Epithelial cell of esophagus (primary cell): ENCODE results near the gene TCEANC.
"Not testable (repeated sequence)": the region's sequence is repeated elsewhere in the genome, so short reads cannot be mapped to it uniquely, and the experiment has no call there.

ENCODE experiments used
- DNase-seq: peaks from one replicate; pipeline ENCODE4 v3.0.0; 2010; ENCODE audit warnings: low read depth
- H3K4me3 ChIP-seq: 2 replicates; pipeline ENCODE4 v1.5.1; 2011; ENCODE audit warnings: mild to moderate bottlenecking, low read length, control low read depth
- CTCF ChIP-seq: IDR thresholded peaks from 2 replicates; pipeline ENCODE4 v1.5.1; 2011; ENCODE audit warnings: low read depth, mild to moderate bottlenecking, low read length, control low read depth, inconsistent platforms; ENCODE audit not compliant: insufficient read depth; ENCODE audit errors: missing control alignments

Gene TCEANC

GRCh38 chrX:13647709-13648212 is 5.2 kb upstream of the TCEANC start:
- TF ChIP-seq CTCF: no peak
- peak; percentile 36 for DNase-seq
- H3K4me3 ChIP-seq: no peak overlapping the region

GRCh38 chrX:13648336-13648735 is 4.6 kb upstream of the TCEANC start:
- DNase-seq, H3K4me3 ChIP-seq: not testable (repeated sequence)

GRCh38 chrX:13649838-13650237 is 3.1 kb upstream of the TCEANC start:
- no peak for TF ChIP-seq CTCF
- no peak for DNase-seq
- H3K4me3 ChIP-seq: no peak overlapping the region

GRCh38 chrX:13650318-13650717 is 2.6 kb upstream of the TCEANC start:
- DNase-seq: no peak
- no peak overlapping the region for H3K4me3 ChIP-seq
- no peak for TF ChIP-seq CTCF

- no peak overlapping the region for H3K4me3 ChIP-seq
- no peak for TF ChIP-seq CTCF
- no peak for DNase-seq
These were observed 1.8 kb upstream of the TCEANC start for GRCh38 chrX:13651150-13651549.

- peak overlapping the region; percentile 49 for H3K4me3 ChIP-seq
- TF ChIP-seq CTCF: no peak
- peak; percentile 48 for DNase-seq
These were observed 601 bp upstream of the TCEANC start for GRCh38 chrX:13652287-13652793.

GRCh38 chrX:13654116-13654515 is 1.2 kb downstream of the TCEANC start:
- no peak for TF ChIP-seq CTCF
- no peak for DNase-seq
- no peak overlapping the region for H3K4me3 ChIP-seq
